Hepatocyte (in vitro differentiated cells): ENCODE data around the gene TLE6. TPM values are rescaled to one million over a fixed set of nuclear protein-coding genes. Genes with fewer than 3 reads are reported as not detected.

Experiments
- DNase-seq: peaks from one replicate; pipeline ENCODE4 v3.0.0-alpha.2; 2016; ENCODE audit warnings: low spot score
- H2AFZ ChIP-seq: fragments of 200-600 bp; sonication (generic); 2 replicates; pipeline ENCODE4 v1.6.0; 2016; ENCODE audit warnings: antibody characterized with exemption, mild to moderate bottlenecking
- H3K27ac ChIP-seq: fragments of 200-600 bp; sonication (generic); 2 replicates; pipeline ENCODE4 v1.5.1; 2016; ENCODE audit warnings: mild to moderate bottlenecking
- H3K27me3 ChIP-seq: fragments of 200-600 bp; sonication (generic); 2 replicates; pipeline ENCODE4 v1.6.1; 2016
- H3K36me3 ChIP-seq: fragments of 200-600 bp; sonication (generic); replicated peaks from 2 replicates; pipeline ENCODE4 v1.5.1; 2016; ENCODE audit warnings: low read depth; ENCODE audit not compliant: insufficient read depth
- H3K4me1 ChIP-seq: fragments of 200-600 bp; sonication (generic); 2 replicates; pipeline ENCODE4 v1.5.1; 2016; ENCODE audit warnings: mild to moderate bottlenecking, moderate library complexity; ENCODE audit not compliant: insufficient read depth
- H3K4me2 ChIP-seq: fragments of 200-600 bp; sonication (generic); 2 replicates; pipeline ENCODE4 v1.6.0; 2016
- H3K4me3 ChIP-seq: fragments of 200-600 bp; sonication (generic); 2 replicates; pipeline ENCODE4 v1.5.1; 2016; ENCODE audit warnings: mild to moderate bottlenecking
- H3K79me2 ChIP-seq: fragments of 200-600 bp; sonication (generic); 2 replicates; pipeline ENCODE4 v1.6.0; 2017; ENCODE audit warnings: mild to moderate bottlenecking
- H3K9me2 ChIP-seq: fragments of 200-600 bp; sonication (generic); replicated peaks from 2 replicates; pipeline ENCODE4 v1.6.0; 2017; ENCODE audit warnings: mild to moderate bottlenecking; ENCODE audit not compliant: insufficient read depth
- H3K9me3 ChIP-seq: fragments of 200-600 bp; sonication (generic); 2 replicates; pipeline ENCODE4 v1.5.1; 2016; ENCODE audit warnings: low read depth, mild to moderate bottlenecking
- H4K20me1 ChIP-seq: fragments of 200-600 bp; sonication (generic); 2 replicates; pipeline ENCODE4 v1.6.0; 2016; ENCODE audit warnings: mild to moderate bottlenecking; ENCODE audit not compliant: insufficient read depth, poor library complexity, severe bottlenecking
- EZH2 ChIP-seq: fragments of 200-600 bp; sonication (generic); IDR thresholded peaks from 2 replicates; pipeline ENCODE4 v1.6.1; 2016; ENCODE audit warnings: antibody characterized with exemption, mild to moderate bottlenecking, borderline replicate concordance
- EZH2phosphoT487 ChIP-seq: fragments of 200-600 bp; sonication (generic); IDR thresholded peaks from one replicate; pipeline ENCODE4 v1.6.1; 2018; ENCODE audit warnings: antibody characterized with exemption, mild to moderate bottlenecking, low read depth, moderate library complexity; ENCODE audit not compliant: unreplicated experiment, severe bottlenecking
- WGBS: methylation state at CpG from one replicate; pipeline ENCODE4 v1.1.6; 2016; ENCODE audit warnings: low lambda C conversion rate; ENCODE audit errors: missing lambda C conversion rate; 5-methylcytosine and 5-hydroxymethylcytosine counted together
- polyA plus RNA-seq: library from polyadenylated mRNA; unstranded; fragments of >200 nt; fragmentation: Nextera tagmentation; extraction: Ambion mirVana; gene quantifications from 2 replicates; pipeline ENCODE4 v1.2.1, GENCODE V29; 2016
- total RNA-seq: library from RNA; depleted of rRNA; stranded (reverse); fragments of >200 nt; gene quantifications from 2 replicates; pipeline ENCODE4 v1.2.3, GENCODE V29; 2014
- TF ChIP-seq, protein P1 (sequence below): fragments of 200-600 bp; sonication (generic); IDR thresholded peaks from 2 replicates; pipeline ENCODE4 v1.5.1; 2016; ENCODE audit warnings: antibody characterized with exemption, mild to moderate bottlenecking; ENCODE audit not compliant: poor library complexity

TLE6 gene
- total and polyA plus RNA-seq, 2 experiments from 2014 or later: 1.2 to 4.7 TPM

DNA sequence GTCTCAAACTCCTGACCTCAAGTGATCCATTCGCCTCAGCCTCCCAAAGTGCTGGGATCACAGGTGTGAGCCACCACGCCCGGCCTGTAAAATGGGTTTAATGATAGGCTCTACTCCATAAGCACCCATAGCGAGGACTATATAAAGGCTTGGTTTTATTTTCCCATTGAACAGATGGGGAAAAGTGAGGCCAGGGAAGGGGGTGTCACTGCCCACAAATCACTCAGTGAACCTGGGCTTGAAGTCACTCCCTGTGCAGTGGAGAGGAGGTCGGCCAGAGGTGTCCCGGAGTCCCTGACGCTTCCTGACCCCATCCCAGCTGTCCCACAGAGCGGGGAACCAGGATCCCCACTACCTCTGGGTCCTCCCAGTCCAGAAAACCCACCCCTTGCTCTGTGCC, 36.8 kb downstream of the TLE6 start:
- Histone ChIP-seq H3K4me3 (no peak overlapping the region), H3K4me2 (no peak overlapping the region), H3K27ac (no peak overlapping the region), H3K36me3 (no peaks in the 10 kb centered on the region), H3K27me3 (no peaks in the 10 kb centered on the region), H3K9me2 (no peaks in the 10 kb centered on the region), H3K4me1 (no peaks in the 10 kb centered on the region), H3K79me2 (no peaks in the 10 kb centered on the region), H2AFZ (no peak overlapping the region), H4K20me1 (no peaks in the 10 kb centered on the region), H3K9me3 (no peaks in the 10 kb centered on the region)
- no peak for TF ChIP-seq EZH2
- TF ChIP-seq EZH2phosphoT487: no peak
- TF ChIP-seq, protein P1, sequence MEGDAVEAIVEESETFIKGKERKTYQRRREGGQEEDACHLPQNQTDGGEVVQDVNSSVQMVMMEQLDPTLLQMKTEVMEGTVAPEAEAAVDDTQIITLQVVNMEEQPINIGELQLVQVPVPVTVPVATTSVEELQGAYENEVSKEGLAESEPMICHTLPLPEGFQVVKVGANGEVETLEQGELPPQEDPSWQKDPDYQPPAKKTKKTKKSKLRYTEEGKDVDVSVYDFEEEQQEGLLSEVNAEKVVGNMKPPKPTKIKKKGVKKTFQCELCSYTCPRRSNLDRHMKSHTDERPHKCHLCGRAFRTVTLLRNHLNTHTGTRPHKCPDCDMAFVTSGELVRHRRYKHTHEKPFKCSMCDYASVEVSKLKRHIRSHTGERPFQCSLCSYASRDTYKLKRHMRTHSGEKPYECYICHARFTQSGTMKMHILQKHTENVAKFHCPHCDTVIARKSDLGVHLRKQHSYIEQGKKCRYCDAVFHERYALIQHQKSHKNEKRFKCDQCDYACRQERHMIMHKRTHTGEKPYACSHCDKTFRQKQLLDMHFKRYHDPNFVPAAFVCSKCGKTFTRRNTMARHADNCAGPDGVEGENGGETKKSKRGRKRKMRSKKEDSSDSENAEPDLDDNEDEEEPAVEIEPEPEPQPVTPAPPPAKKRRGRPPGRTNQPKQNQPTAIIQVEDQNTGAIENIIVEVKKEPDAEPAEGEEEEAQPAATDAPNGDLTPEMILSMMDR: no peak
- WGBS: 98% methylated on average over 8 of the region's 8 CpGs
- no peak for DNase-seq

DNA sequence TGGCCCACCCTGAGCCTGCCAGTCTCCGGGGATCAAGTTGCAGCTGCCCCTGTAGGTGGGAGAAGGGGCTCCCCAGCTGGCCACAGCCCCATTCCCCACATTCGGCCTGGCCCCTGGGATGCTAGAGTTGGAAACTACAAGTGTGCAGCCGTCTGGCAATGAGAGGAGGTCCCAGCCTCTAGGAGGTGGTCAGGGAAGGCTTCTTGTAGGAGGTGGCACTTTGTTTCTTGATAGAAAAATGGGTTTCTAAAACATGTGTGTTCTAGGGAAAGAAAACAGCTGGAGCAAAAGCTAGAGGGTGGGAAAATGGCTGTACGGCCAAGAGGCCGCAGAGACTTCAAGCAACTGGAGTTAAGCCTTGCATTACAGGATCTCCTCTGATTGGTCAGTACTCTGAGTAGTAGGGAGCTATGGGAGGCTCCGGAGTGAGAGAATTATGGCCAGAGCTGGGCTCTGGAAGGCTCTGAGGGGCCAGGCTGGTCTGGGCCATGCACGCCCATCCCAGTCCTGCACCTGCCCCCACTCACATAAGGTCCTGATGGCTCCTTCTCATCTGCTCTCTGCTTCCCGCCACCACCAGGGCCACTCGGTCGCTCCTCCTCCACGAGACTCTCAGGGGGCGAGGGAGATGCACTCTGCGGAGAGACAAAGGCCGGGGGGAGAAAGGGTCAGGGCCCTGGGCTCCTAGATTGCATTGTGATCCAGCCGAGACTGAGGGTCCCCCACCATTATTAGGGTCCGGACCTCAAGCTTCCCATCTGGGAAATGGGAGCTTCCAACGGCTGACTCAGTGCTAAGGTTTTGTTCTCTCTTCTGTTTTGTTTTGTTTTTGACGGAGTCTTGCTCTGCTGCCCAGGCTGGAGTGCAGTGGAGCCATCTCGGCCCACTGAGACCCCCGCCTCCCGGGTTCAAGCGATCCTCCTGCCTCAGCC, 38.0 kb downstream of the TLE6 start:
- no peaks in the 10 kb centered on the region for H3K4me1 ChIP-seq
- no peak for TF ChIP-seq EZH2
- TF ChIP-seq EZH2phosphoT487: no peak
- TF ChIP-seq, protein P1: no peak
- no peaks in the 10 kb centered on the region for H3K9me2 ChIP-seq
- H3K79me2 ChIP-seq: no peaks in the 10 kb centered on the region
- no peaks in the 10 kb centered on the region for H4K20me1 ChIP-seq
- no peak overlapping the region for H2AFZ ChIP-seq
- no peak overlapping the region for H3K4me2 ChIP-seq
- WGBS: 92% methylated on average over 22 of the region's 22 CpGs
- no peaks in the 10 kb centered on the region for H3K9me3 ChIP-seq
- H3K27ac ChIP-seq: no peak overlapping the region
- no peak overlapping the region for H3K4me3 ChIP-seq
- no peaks in the 10 kb centered on the region for H3K36me3 ChIP-seq
- DNase-seq: no peak
- no peaks in the 10 kb centered on the region for H3K27me3 ChIP-seq

DNA sequence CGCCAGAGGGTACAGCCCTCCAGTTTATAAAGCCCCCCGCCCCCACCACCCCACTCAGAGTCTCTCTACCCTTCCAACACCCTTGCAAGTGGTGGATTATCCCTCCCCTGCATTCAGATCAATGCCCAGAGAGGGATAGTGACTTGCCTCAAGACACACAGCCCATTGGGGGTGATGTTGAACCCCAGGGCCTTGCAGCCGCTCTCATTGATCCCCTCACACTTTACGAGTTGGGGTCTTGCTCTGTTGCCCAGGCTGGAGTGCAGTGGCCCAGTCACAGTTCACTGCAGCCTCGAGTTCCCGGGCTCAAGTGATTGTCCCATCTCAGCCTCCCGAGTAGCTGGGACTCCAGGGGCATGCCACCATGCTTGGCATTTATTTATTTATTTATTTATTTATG, 40.6 kb downstream of the TLE6 start:
- H3K36me3 ChIP-seq: no peaks in the 10 kb centered on the region
- H3K27me3 ChIP-seq: no peaks in the 10 kb centered on the region
- no peaks in the 10 kb centered on the region for H3K9me3 ChIP-seq
- no peaks in the 10 kb centered on the region for H3K9me2 ChIP-seq
- no peak for TF ChIP-seq EZH2phosphoT487
- no peak for TF ChIP-seq EZH2
- TF ChIP-seq, protein P1: no peak
- H2AFZ ChIP-seq: no peak overlapping the region
- no peaks in the 10 kb centered on the region for H3K79me2 ChIP-seq
- no peak overlapping the region for H3K4me2 ChIP-seq
- no peaks in the 10 kb centered on the region for H4K20me1 ChIP-seq
- no peak overlapping the region for H3K4me3 ChIP-seq
- H3K27ac ChIP-seq: no peak overlapping the region
- WGBS: 96% methylated on average over 7 of the region's 7 CpGs
- H3K4me1 ChIP-seq: no peaks in the 10 kb centered on the region
- DNase-seq: no peak
